GM23338 (cell line): Measurements from ENCODE around the gene GPR108. TPM values are rescaled to one million over a fixed set of nuclear protein-coding genes. Genes with fewer than 3 reads are reported as not detected.

Source experiments
- ATAC-seq: fragments of 200-7000 bp; cut with Tn5 transposase; 3 replicates; pipeline ENCODE4 v1.9.1; 2020
- DNase-seq: peaks from one replicate; pipeline ENCODE4 v3.0.0-alpha.2; 2015; ENCODE audit warnings: low spot score
- H2AFZ ChIP-seq: fragments of 200-600 bp; sonication (generic); 2 replicates; pipeline ENCODE4 v1.8.0; 2016; ENCODE audit warnings: antibody characterized with exemption, mild to moderate bottlenecking, moderate library complexity
- H3F3A ChIP-seq: fragments of 200-600 bp; sonication (generic); replicated peaks from 2 replicates; pipeline ENCODE4 v1.8.0; 2017; ENCODE audit warnings: antibody characterized with exemption, mixed run types, low read depth
- H3K27ac ChIP-seq: fragments of 200-600 bp; sonication (generic); 2 replicates; pipeline ENCODE4 v1.6.1; 2016; ENCODE audit warnings: low read depth
- H3K27me3 ChIP-seq: fragments of 200-600 bp; sonication (generic); 2 replicates; pipeline ENCODE4 v1.8.0; 2016; ENCODE audit warnings: mild to moderate bottlenecking, mixed run types, moderate library complexity; ENCODE audit not compliant: insufficient read depth
- H3K36me3 ChIP-seq: fragments of 200-600 bp; sonication (generic); 2 replicates; pipeline ENCODE4 v1.8.0; 2016; ENCODE audit warnings: mild to moderate bottlenecking; ENCODE audit not compliant: insufficient read depth
- H3K4me1 ChIP-seq: fragments of 200-600 bp; sonication (generic); 2 replicates; pipeline ENCODE4 v1.8.0; 2016; ENCODE audit warnings: mild to moderate bottlenecking, moderate library complexity; ENCODE audit not compliant: insufficient read depth
- H3K4me2 ChIP-seq: fragments of 200-600 bp; sonication (generic); 2 replicates; pipeline ENCODE4 v1.7.1; 2017; ENCODE audit warnings: mixed run types
- H3K4me3 ChIP-seq: fragments of 200-600 bp; sonication (generic); 2 replicates; pipeline ENCODE4 v1.6.1; 2016; ENCODE audit warnings: mixed run types
- H3K79me2 ChIP-seq: fragments of 200-600 bp; sonication (generic); replicated peaks from 2 replicates; pipeline ENCODE4 v1.8.0; 2017; ENCODE audit warnings: mild to moderate bottlenecking; ENCODE audit not compliant: insufficient read depth
- H3K9me2 ChIP-seq: fragments of 200-600 bp; sonication (generic); 2 replicates; pipeline ENCODE4 v1.8.0; 2017; ENCODE audit not compliant: insufficient read depth
- H4K20me1 ChIP-seq: fragments of 200-600 bp; sonication (generic); replicated peaks from 2 replicates; pipeline ENCODE4 v1.8.0; 2017; ENCODE audit warnings: mild to moderate bottlenecking; ENCODE audit not compliant: insufficient read depth
- H3K27ac Mint-ChIP-seq: 2 replicates; pipeline ENCODE4 v1.8.0; 2020; ENCODE audit warnings: inconsistent platforms, mild to moderate bottlenecking, moderate library complexity, mixed read lengths
- H3K27me3 Mint-ChIP-seq: 3 replicates; pipeline ENCODE4 v1.8.0; 2022; ENCODE audit warnings: low read depth, mild to moderate bottlenecking, moderate library complexity, mixed read lengths, inconsistent platforms; ENCODE audit not compliant: insufficient read depth, poor library complexity
- H3K36me3 Mint-ChIP-seq: 3 replicates; pipeline ENCODE4 v1.8.0; 2021; ENCODE audit warnings: low read depth, mild to moderate bottlenecking, inconsistent platforms, moderate library complexity, mixed read lengths
- H3K4me1 Mint-ChIP-seq: 3 replicates; pipeline ENCODE4 v1.8.0; 2020; ENCODE audit warnings: mild to moderate bottlenecking, inconsistent platforms, mixed read lengths
- H3K4me3 Mint-ChIP-seq: 3 replicates; pipeline ENCODE4 v1.8.0; 2021; ENCODE audit warnings: moderate library complexity, mild to moderate bottlenecking, inconsistent platforms, mixed read lengths
- H3K9me3 Mint-ChIP-seq: 3 replicates; pipeline ENCODE4 v1.8.0; 2020; ENCODE audit warnings: moderate library complexity, mild to moderate bottlenecking, inconsistent platforms, mixed read lengths
- CREB1 ChIP-seq: fragments of 250-450 bp; sonication (Bioruptor Pico); IDR thresholded peaks from 2 replicates; pipeline ENCODE4 v1.5.0; 2020; ENCODE audit warnings: low read depth, mild to moderate bottlenecking, moderate library complexity
- EZH2 ChIP-seq: fragments of 200-600 bp; sonication (generic); IDR thresholded peaks from one replicate; pipeline ENCODE4 v1.8.0; 2017; ENCODE audit warnings: antibody characterized with exemption, mild to moderate bottlenecking, low read depth; ENCODE audit not compliant: unreplicated experiment
- JUNB ChIP-seq: IDR thresholded peaks from one replicate; pipeline ENCODE4 v1.6.1; 2016; ENCODE audit warnings: antibody characterized with exemption; ENCODE audit not compliant: unreplicated experiment
- NANOG ChIP-seq: IDR thresholded peaks from 2 replicates; pipeline ENCODE4 v1.6.1; 2016; ENCODE audit warnings: antibody characterized with exemption, borderline replicate concordance
- POLR2AphosphoS5 ChIP-seq: IDR thresholded peaks from 2 replicates; pipeline ENCODE4 v1.6.1; 2016; ENCODE audit warnings: antibody characterized with exemption, low read depth
- STAT1 ChIP-seq: IDR thresholded peaks from one replicate; pipeline ENCODE4 v1.6.1; 2016; ENCODE audit warnings: antibody characterized with exemption; ENCODE audit not compliant: unreplicated experiment
- polyA plus RNA-seq: library from polyadenylated mRNA; unstranded; fragments of >200 nt; fragmentation: Nextera tagmentation; extraction: Ambion mirVana; gene quantifications from 2 replicates; pipeline ENCODE4 v1.2.1, GENCODE V29; 2016
- total RNA-seq: library from RNA; depleted of rRNA; stranded (reverse); fragments of >200 nt; shearing (Covaris generic); gene quantifications from 2 replicates; pipeline ENCODE4 v1.2.3, GENCODE V29; 2014
- TF ChIP-seq, protein P1 (sequence below), 2 experiments: fragments of 200-600 bp in 1 of 2; sonication (generic) in 1 of 2; conservative IDR thresholded peaks; 2 replicates each; pipeline versions ENCODE4 v1.5.1 to v1.6.1; 2016 to 2017; ENCODE audit warnings: antibody characterized with exemption in 2 of 2, low read depth in 2 of 2, mild to moderate bottlenecking in 2 of 2, moderate library complexity in 1 of 2
- TF ChIP-seq, protein P2 (sequence below): IDR thresholded peaks from one replicate; pipeline ENCODE4 v1.6.1; 2018; ENCODE audit warnings: antibody characterized with exemption; ENCODE audit not compliant: unreplicated experiment

The GPR108 gene
- total and polyA plus RNA-seq, 2 experiments from 2014 or later, result 44.8 to 57.9 TPM

DNA sequence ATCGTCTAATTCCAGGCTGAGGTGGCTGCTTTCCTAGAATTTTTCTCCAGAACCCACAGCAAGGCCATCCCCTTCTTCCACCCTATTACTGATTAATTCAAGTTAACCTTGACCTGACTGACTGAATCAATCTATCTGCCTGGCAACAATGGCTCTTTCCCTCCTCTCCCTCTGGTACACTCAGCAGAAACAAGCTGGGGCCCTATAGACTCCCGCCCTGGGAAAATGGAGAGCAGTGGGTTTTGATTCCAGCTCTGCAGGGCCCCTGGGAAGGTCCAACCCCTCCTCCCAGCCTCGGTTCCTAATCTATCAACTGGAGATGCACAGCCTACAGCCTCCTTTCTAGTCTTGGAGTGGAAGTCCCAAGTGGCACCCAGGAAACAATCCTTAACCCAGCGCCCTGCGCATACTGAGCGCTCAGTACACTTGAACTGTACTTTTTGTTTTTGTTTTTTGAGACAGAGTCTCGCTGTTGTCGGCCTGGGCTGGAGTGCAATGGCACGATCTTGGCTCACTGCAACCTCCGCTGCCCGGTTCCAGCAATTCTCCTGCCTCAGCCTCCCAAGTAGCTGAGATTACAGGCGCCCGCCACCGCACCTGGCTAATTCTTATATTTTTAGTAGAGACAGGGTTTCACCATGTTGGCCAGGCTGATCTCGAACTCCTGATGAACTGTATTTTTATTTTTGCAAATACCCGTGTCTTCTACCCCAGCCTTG lies 11.7 kb downstream of the GPR108 start (continued):
- TF ChIP-seq, protein P1, sequence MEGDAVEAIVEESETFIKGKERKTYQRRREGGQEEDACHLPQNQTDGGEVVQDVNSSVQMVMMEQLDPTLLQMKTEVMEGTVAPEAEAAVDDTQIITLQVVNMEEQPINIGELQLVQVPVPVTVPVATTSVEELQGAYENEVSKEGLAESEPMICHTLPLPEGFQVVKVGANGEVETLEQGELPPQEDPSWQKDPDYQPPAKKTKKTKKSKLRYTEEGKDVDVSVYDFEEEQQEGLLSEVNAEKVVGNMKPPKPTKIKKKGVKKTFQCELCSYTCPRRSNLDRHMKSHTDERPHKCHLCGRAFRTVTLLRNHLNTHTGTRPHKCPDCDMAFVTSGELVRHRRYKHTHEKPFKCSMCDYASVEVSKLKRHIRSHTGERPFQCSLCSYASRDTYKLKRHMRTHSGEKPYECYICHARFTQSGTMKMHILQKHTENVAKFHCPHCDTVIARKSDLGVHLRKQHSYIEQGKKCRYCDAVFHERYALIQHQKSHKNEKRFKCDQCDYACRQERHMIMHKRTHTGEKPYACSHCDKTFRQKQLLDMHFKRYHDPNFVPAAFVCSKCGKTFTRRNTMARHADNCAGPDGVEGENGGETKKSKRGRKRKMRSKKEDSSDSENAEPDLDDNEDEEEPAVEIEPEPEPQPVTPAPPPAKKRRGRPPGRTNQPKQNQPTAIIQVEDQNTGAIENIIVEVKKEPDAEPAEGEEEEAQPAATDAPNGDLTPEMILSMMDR (conservative IDR thresholded peaks at IDR 0.05; ENCODE audit: low read depth in 2 of 2), result no peak
- TF ChIP-seq, protein P2, sequence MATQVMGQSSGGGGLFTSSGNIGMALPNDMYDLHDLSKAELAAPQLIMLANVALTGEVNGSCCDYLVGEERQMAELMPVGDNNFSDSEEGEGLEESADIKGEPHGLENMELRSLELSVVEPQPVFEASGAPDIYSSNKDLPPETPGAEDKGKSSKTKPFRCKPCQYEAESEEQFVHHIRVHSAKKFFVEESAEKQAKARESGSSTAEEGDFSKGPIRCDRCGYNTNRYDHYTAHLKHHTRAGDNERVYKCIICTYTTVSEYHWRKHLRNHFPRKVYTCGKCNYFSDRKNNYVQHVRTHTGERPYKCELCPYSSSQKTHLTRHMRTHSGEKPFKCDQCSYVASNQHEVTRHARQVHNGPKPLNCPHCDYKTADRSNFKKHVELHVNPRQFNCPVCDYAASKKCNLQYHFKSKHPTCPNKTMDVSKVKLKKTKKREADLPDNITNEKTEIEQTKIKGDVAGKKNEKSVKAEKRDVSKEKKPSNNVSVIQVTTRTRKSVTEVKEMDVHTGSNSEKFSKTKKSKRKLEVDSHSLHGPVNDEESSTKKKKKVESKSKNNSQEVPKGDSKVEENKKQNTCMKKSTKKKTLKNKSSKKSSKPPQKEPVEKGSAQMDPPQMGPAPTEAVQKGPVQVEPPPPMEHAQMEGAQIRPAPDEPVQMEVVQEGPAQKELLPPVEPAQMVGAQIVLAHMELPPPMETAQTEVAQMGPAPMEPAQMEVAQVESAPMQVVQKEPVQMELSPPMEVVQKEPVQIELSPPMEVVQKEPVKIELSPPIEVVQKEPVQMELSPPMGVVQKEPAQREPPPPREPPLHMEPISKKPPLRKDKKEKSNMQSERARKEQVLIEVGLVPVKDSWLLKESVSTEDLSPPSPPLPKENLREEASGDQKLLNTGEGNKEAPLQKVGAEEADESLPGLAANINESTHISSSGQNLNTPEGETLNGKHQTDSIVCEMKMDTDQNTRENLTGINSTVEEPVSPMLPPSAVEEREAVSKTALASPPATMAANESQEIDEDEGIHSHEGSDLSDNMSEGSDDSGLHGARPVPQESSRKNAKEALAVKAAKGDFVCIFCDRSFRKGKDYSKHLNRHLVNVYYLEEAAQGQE, result no peak
- TF ChIP-seq JUNB (no peak), CREB1 (no peak), POLR2AphosphoS5 (no peak), STAT1 (no peak), NANOG (no peak), EZH2 (no peak)

DNA sequence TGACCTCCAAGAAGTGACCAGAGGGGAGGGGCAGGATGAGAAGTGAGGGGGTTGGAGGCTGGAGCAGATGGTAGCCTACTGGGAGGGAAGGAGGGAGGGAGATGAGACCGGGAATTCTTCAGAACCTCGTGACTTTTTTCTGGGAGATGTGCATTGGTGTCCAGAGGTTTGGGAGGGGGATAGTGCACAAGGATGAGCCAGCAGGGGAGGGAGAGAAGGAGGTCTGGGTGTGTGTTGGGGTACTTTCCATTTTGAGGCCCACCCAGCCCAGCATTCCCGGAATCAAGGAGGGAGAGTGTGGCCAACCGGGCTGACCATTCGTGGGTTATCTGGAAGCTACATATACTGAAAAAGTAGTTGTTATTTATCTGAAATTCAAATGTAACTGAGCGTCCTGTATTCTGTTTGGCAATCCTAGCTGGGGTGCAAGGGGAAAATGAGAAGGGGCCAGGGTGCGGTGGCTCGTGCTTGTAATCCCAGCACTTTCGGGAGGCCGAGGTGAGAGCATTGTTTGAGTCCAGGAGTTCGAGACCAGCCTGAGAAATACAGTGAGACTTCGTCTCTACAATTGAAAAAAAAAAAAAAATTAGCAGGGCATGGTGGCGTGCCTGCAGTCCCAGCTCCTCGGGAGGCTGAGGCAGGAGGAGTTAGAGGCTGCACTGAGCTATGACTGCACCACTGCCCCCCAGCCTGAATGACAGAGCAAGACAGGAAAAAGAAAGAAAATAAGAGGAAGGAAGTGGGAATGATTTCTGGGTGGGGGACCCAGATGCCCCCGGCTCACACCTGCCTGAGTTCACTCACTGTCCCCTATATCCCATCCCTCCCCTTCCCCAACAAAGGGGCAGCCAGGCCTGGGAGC lies 12.5 kb downstream of the GPR108 start:
- Histone ChIP-seq H3K27ac (no peak overlapping the region), H3K9me2 (no peaks in the 10 kb centered on the region), H2AFZ (no peak overlapping the region), H3K79me2 (no peaks in the 10 kb centered on the region), H3K36me3 (no peaks in the 10 kb centered on the region), H3F3A (no peaks in the 10 kb centered on the region), H4K20me1 (no peaks in the 10 kb centered on the region), H3K27me3 (no peaks in the 10 kb centered on the region), H3K4me1 (peaks cover 15% of the 10 kb centered on the region), H3K4me2 (no peak overlapping the region), H3K4me3 (no peak overlapping the region)
- TF ChIP-seq, protein P1 (conservative IDR thresholded peaks at IDR 0.05; ENCODE audit: low read depth in 2 of 2), result no peak
- TF ChIP-seq EZH2, result no peak
- peaks cover 6% of the 10 kb centered on the region for H3K4me1 Mint-ChIP-seq
- peaks cover 7% of the 10 kb centered on the region for H3K9me3 Mint-ChIP-seq
- H3K36me3 Mint-ChIP-seq, result peaks cover under 1% of the 10 kb centered on the region; the same call in 2 of the 3 replicates
- no peak for ATAC-seq
- H3K4me3 Mint-ChIP-seq, result no peak overlapping the region
- H3K27ac Mint-ChIP-seq, result no peak overlapping the region; the same call in 1 of the 2 replicates
- H3K27me3 Mint-ChIP-seq, result peaks cover 10% of the 10 kb centered on the region
- no peak for DNase-seq
